OCI-LY3 (cell line): ENCODE data around the gene BCL2L12.

ENCODE experiments used
- EZH2phosphoT487 ChIP-seq: fragments of 200-600 bp; shearing (Covaris generic); IDR thresholded peaks from 2 replicates; pipeline ENCODE4 v1.6.1; 2018; ENCODE audit warnings: antibody characterized with exemption, mixed run types, low read depth
- TF ChIP-seq, protein P1 (sequence below): fragments of 200-600, 300-600 bp; sonication (generic); IDR thresholded peaks from 2 replicates; pipeline ENCODE4 v1.5.1; 2014; ENCODE audit warnings: antibody characterized with exemption, low read length, low read depth

GRCh38 chr19:49692147-49692506, 26.4 kb downstream of the BCL2L12 start:
- TF ChIP-seq, protein P1, sequence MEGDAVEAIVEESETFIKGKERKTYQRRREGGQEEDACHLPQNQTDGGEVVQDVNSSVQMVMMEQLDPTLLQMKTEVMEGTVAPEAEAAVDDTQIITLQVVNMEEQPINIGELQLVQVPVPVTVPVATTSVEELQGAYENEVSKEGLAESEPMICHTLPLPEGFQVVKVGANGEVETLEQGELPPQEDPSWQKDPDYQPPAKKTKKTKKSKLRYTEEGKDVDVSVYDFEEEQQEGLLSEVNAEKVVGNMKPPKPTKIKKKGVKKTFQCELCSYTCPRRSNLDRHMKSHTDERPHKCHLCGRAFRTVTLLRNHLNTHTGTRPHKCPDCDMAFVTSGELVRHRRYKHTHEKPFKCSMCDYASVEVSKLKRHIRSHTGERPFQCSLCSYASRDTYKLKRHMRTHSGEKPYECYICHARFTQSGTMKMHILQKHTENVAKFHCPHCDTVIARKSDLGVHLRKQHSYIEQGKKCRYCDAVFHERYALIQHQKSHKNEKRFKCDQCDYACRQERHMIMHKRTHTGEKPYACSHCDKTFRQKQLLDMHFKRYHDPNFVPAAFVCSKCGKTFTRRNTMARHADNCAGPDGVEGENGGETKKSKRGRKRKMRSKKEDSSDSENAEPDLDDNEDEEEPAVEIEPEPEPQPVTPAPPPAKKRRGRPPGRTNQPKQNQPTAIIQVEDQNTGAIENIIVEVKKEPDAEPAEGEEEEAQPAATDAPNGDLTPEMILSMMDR: no peak
- TF ChIP-seq EZH2phosphoT487: no peak
